Mucosa of descending colon (tissue), 3 donors: ENCODE measurements around the gene EFCAB6. TPM values are rescaled to one million over a fixed set of nuclear protein-coding genes. Genes with fewer than 3 reads are reported as not detected.

Experiments
- ATAC-seq: fragments of 200-7000 bp; cut with Tn5 transposase; one replicate; pipeline ENCODE4 v1.9.1; 2020; ENCODE audit warnings: mild to moderate bottlenecking, moderate library complexity
- DNase-seq, 3 donors: peaks; one replicate each; pipeline ENCODE4 v3.0.0-alpha.2; 2020
- H3K36me3 ChIP-seq: fragments of 200-600 bp; one replicate; pipeline ENCODE4 v1.8.0; 2021; ENCODE audit warnings: low read depth, mild to moderate bottlenecking
- H3K4me1 ChIP-seq: fragments of 200-600 bp; one replicate; pipeline ENCODE4 v1.8.0; 2021; ENCODE audit warnings: low read depth, mild to moderate bottlenecking
- H3K4me3 ChIP-seq: fragments of 200-600 bp; one replicate; pipeline ENCODE4 v1.8.0; 2021; ENCODE audit warnings: mild to moderate bottlenecking
- H3K9me3 ChIP-seq: fragments of 200-600 bp; one replicate; pipeline ENCODE4 v1.8.0; 2021; ENCODE audit warnings: mild to moderate bottlenecking
- CTCF ChIP-seq: fragments of 200-600 bp; IDR thresholded peaks from one replicate; pipeline ENCODE4 v1.8.0; 2022; ENCODE audit warnings: antibody characterized with exemption, mild to moderate bottlenecking
- intact Hi-C, 2 donors: fragments of 100-400 bp; cut with DNase I in 1 of 2; cut with micrococcal nuclease in 1 of 2; formaldehyde crosslinking; loops; one replicate each; pipeline versions ENCODE4 v1.11.0 to v1.11.1; 2022; cut with DNase I, micrococcal nuclease
- total RNA-seq, 3 donors: library from RNA; stranded (reverse); fragmentation: NEBNext Ultra II Directional in 2 of 3; extraction: Animal tissue kit (Norgen Biotek cat#: 25700) in 2 of 3; gene quantifications; one replicate each; pipeline versions ENCODE4 v1.2.1 to v1.2.4, GENCODE V29; 2021 to 2023
- donor health status: DM: no; HTN: no; CAD: no; lungs with moderate emphysema.
- donor health status: DM: no; HTN: no; CAD: no.
- donor health status: DM: no; HTN: yes; CAD: no.

EFCAB6 gene
- total RNA-seq, 3 donors from 2014 or later, result 1.1 to 1.8 (median 1.7) TPM

- no peaks in the 10 kb centered on the region for H3K4me1 ChIP-seq
- no peak for TF ChIP-seq CTCF
- ATAC-seq, result no peak
- no peak for DNase-seq
- intact Hi-C loops, result no loop called here
- no peaks in the 10 kb centered on the region for H3K36me3 ChIP-seq
- H3K4me3 ChIP-seq, result no peak overlapping the region
- H3K9me3 ChIP-seq, result no peaks in the 10 kb centered on the region
Measured at GRCh38 chr22:43482318-43482625, 329.8 kb downstream of the EFCAB6 start.

GRCh38 chr22:43481568-43482317 lies 330.4 kb downstream of the EFCAB6 start:
- intact Hi-C loops, result no loop called here
- no peak for ATAC-seq
- no peak overlapping the region for H3K4me3 ChIP-seq

GRCh38 chr22:43479962-43480361 lies 332.1 kb downstream of the EFCAB6 start:
- H3K36me3 ChIP-seq, result no peaks in the 10 kb centered on the region
- peak in 1 of 3 donors; percentile 16 for DNase-seq
- no peaks in the 10 kb centered on the region for H3K9me3 ChIP-seq
- no peaks in the 10 kb centered on the region for H3K4me1 ChIP-seq
- TF ChIP-seq CTCF, result no peak
- intact Hi-C loops, result no loop called here
- H3K4me3 ChIP-seq, result no peak overlapping the region
- ATAC-seq, result no peak

More at GRCh38 chr22:43481568-43482317, 330.4 kb downstream of the EFCAB6 start:
- TF ChIP-seq CTCF, result no peak
- Histone ChIP-seq H3K9me3 (no peaks in the 10 kb centered on the region), H3K36me3 (no peaks in the 10 kb centered on the region), H3K4me1 (no peaks in the 10 kb centered on the region)
- peak in 1 of 3 donors; percentile 13 for DNase-seq

GRCh38 chr22:43479301-43479950 lies 332.7 kb downstream of the EFCAB6 start:
- no peak for DNase-seq
- H3K9me3 ChIP-seq, result no peaks in the 10 kb centered on the region
- H3K36me3 ChIP-seq, result no peaks in the 10 kb centered on the region
- TF ChIP-seq CTCF, result no peak
- no peak overlapping the region for H3K4me3 ChIP-seq
- intact Hi-C loops, result no loop called here
- H3K4me1 ChIP-seq, result no peaks in the 10 kb centered on the region
- ATAC-seq, result no peak

Other genes with a start within 250 kb of the EFCAB6 start
- 1 to 10 TPM in 1 of 3 donors, under 1 TPM in 1, not detected in 1; 0.34 to 4.1 TPM for gene SULT4A1, start 50.2 kb upstream of the EFCAB6 start, total RNA-seq
- not detected for gene PNPLA5, start 79.7 kb upstream of the EFCAB6 start, total RNA-seq
- gene PNPLA3, start 111.5 kb upstream of the EFCAB6 start, total RNA-seq, result under 1 TPM; 0.16 to 0.23 (median 0.22) TPM
- 10 to 100 TPM; 37.7 to 52.0 (median 48.0) TPM for gene SAMM50, start 143.1 kb upstream of the EFCAB6 start, total RNA-seq
- gene PARVB, start 212.0 kb upstream of the EFCAB6 start, total RNA-seq, result 10 to 100 TPM in 2 of 3 donors, 1 to 10 TPM in 1; 5.2 to 35.7 (median 14.9) TPM